GM18507 (cell line): ENCODE results near the gene CKAP5.

ENCODE experiments used
- DNase-seq: peaks from one replicate; pipeline ENCODE4 v3.0.0; 2011; ENCODE audit warnings: low read depth; ENCODE audit not compliant: insufficient read length; ENCODE audit errors: extremely low spot score
- FAIRE-seq: peaks from 2 replicates; lab custom pipeline; 2011; peaks lifted over from hg19 to GRCh38; lab: Jason Lieb, UNC

CKAP5 gene

GRCh38 chr11:46856605-46857343 is 10.7 kb upstream of the CKAP5 start:
- DNase-seq (no peak), FAIRE-seq (no peak)

- FAIRE-seq (no peak), DNase-seq (no peak)
Observed at GRCh38 chr11:46855863-46856262, 9.8 kb upstream of the CKAP5 start.

GRCh38 chr11:46855167-46855566 is 9.1 kb upstream of the CKAP5 start:
- no peak for FAIRE-seq
- no peak for DNase-seq

GRCh38 chr11:46850829-46851380 is 4.8 kb upstream of the CKAP5 start:
- no peak for DNase-seq
- FAIRE-seq: no peak

- DNase-seq (no peak), FAIRE-seq (no peak)
Observed at GRCh38 chr11:46849631-46850030, 3.6 kb upstream of the CKAP5 start.

- FAIRE-seq (no peak), DNase-seq (no peak)
Observed at GRCh38 chr11:46846510-46846830, 390 bp upstream of the CKAP5 start.

GRCh38 chr11:46845440-46845739 is 690 bp downstream of the CKAP5 start:
- FAIRE-seq (no peak), DNase-seq (no peak)

- FAIRE-seq (no peak), DNase-seq (no peak)
Observed at GRCh38 chr11:46840116-46840515, 6.0 kb downstream of the CKAP5 start.

GRCh38 chr11:46838501-46838900 is 7.6 kb downstream of the CKAP5 start:
- DNase-seq (no peak), FAIRE-seq (no peak)

- DNase-seq (no peak), FAIRE-seq (no peak)
Observed at GRCh38 chr11:46837860-46838259, 8.2 kb downstream of the CKAP5 start.

- FAIRE-seq: no peak
- DNase-seq: no peak
Observed at GRCh38 chr11:46836870-46837269, 9.2 kb downstream of the CKAP5 start.

- FAIRE-seq: no peak
Observed at GRCh38 chr11:46836431-46836830, 9.6 kb downstream of the CKAP5 start.

GRCh38 chr11:46835897-46836296 is 10.2 kb downstream of the CKAP5 start:
- FAIRE-seq (no peak), DNase-seq (no peak)

More at GRCh38 chr11:46836431-46836830, 9.6 kb downstream of the CKAP5 start:
- DNase-seq: no peak

- DNase-seq: no peak
- FAIRE-seq: no peak
Observed at GRCh38 chr11:46834821-46835220, 11.3 kb downstream of the CKAP5 start.

GRCh38 chr11:46832511-46833214 is 13.4 kb downstream of the CKAP5 start:
- FAIRE-seq: no peak
- no peak for DNase-seq

- FAIRE-seq (no peak), DNase-seq (no peak)
Observed at GRCh38 chr11:46827995-46828394, 18.1 kb downstream of the CKAP5 start.

- DNase-seq (peak; percentile 48), FAIRE-seq (no peak)
Observed at GRCh38 chr11:46826310-46827044, 19.6 kb downstream of the CKAP5 start.

GRCh38 chr11:46808799-46809431 is 37.2 kb downstream of the CKAP5 start:
- no peak for DNase-seq
- peak; percentile 74 for FAIRE-seq

- FAIRE-seq (no peak), DNase-seq (no peak)
Observed at GRCh38 chr11:46801694-46802470, 44.2 kb downstream of the CKAP5 start.
